Transverse colon (tissue), 4 donors: ENCODE results near the gene CANT1.

Experiments
- EP300 ChIP-seq: sonication (generic); formaldehyde crosslinking; IDR thresholded peaks from one replicate; pipeline ENCODE4 v1.6.1; 2017; ENCODE audit warnings: antibody characterized with exemption, low read depth
- POLR2A ChIP-seq: fragments of 450-650 bp; IDR thresholded peaks from one replicate; pipeline ENCODE4 v1.6.1; 2016; ENCODE audit warnings: antibody characterized with exemption, mild to moderate bottlenecking, moderate library complexity
- POLR2AphosphoS5 ChIP-seq, 3 donors: sonication (generic); formaldehyde crosslinking; IDR thresholded peaks; one replicate each; pipeline ENCODE4 v1.6.1; 2016; ENCODE audit warnings: antibody characterized with exemption in 3 of 3
- TF ChIP-seq, protein P1 (sequence below), 5 experiments: fragments of 200-600 bp in 3 of 5; fragments of 450-650 bp in 2 of 5; sonication (generic) in 3 of 5; IDR thresholded peaks; 1 replicate in 2 of 5; 2 replicates in 3 of 5; pipeline ENCODE4 v1.5.1; 2016 to 2017; ENCODE audit warnings: antibody characterized with exemption in 5 of 5, inconsistent platforms in 3 of 5, mild to moderate bottlenecking in 2 of 5, moderate library complexity in 1 of 5

DNA sequence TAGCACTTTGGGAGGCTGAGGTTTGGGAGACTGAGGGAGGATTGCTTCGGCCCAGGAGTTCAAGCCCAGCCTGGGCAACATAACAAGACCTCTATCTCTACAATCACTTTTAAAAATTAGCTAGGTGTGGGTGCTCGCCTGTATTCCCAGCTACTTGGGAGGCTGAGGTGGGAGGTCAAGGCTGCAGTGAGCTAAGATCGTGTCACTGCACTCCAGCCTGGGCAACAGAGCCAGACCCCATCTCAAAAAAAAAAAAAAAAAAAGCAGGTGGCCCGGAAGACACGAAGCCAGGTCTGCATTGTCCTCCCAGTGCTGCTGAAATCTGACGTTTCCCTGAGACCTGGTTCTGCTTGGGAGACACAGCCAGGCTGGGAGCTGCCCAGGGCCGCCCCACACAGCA is 65.5 kb downstream of the CANT1 start:
- TF ChIP-seq POLR2A (no peak), POLR2AphosphoS5 (IDR thresholded peaks at IDR 0.05) (no peak), EP300 (no peak)
- TF ChIP-seq, protein P1, sequence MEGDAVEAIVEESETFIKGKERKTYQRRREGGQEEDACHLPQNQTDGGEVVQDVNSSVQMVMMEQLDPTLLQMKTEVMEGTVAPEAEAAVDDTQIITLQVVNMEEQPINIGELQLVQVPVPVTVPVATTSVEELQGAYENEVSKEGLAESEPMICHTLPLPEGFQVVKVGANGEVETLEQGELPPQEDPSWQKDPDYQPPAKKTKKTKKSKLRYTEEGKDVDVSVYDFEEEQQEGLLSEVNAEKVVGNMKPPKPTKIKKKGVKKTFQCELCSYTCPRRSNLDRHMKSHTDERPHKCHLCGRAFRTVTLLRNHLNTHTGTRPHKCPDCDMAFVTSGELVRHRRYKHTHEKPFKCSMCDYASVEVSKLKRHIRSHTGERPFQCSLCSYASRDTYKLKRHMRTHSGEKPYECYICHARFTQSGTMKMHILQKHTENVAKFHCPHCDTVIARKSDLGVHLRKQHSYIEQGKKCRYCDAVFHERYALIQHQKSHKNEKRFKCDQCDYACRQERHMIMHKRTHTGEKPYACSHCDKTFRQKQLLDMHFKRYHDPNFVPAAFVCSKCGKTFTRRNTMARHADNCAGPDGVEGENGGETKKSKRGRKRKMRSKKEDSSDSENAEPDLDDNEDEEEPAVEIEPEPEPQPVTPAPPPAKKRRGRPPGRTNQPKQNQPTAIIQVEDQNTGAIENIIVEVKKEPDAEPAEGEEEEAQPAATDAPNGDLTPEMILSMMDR (IDR thresholded peaks at IDR 0.05) = no peak
